Astrocyte (in vitro differentiated cells and primary cell): ENCODE data around the gene TBKBP1. TPM values are rescaled to one million over a fixed set of nuclear protein-coding genes. Genes with fewer than 3 reads are reported as not detected.

ENCODE experiments used
- DNase-seq: peaks from one replicate; pipeline ENCODE4 v3.0.0-alpha.2; 2010; ENCODE audit warnings: low read depth
- FAIRE-seq: peaks from 2 replicates; lab custom pipeline; 2011; peaks lifted over from hg19 to GRCh38; lab: Jason Lieb, UNC
- H2AFZ ChIP-seq: 2 replicates; pipeline ENCODE4 v1.6.0; 2012; ENCODE audit warnings: low read depth, low read length, inconsistent platforms
- H3K27ac ChIP-seq: 2 replicates; pipeline ENCODE4 v1.5.1; 2011; ENCODE audit warnings: low read depth, low read length, inconsistent platforms
- H3K27me3 ChIP-seq: 2 replicates; pipeline ENCODE4 v1.6.0; 2011; ENCODE audit warnings: low read length, inconsistent platforms; ENCODE audit not compliant: insufficient read depth
- H3K36me3 ChIP-seq: 2 replicates; pipeline ENCODE4 v1.5.1; 2011; ENCODE audit warnings: low read length, inconsistent platforms; ENCODE audit not compliant: insufficient read depth
- H3K4me1 ChIP-seq: 2 replicates; pipeline ENCODE4 v1.5.1; 2011; ENCODE audit warnings: low read length, inconsistent platforms; ENCODE audit not compliant: insufficient read depth
- H3K4me2 ChIP-seq: 2 replicates; pipeline ENCODE4 v1.6.0; 2012; ENCODE audit warnings: low read length, inconsistent platforms
- H3K4me3 ChIP-seq: 2 replicates; pipeline ENCODE4 v1.5.1; 2011; ENCODE audit warnings: low read depth, mild to moderate bottlenecking, low read length, inconsistent platforms; ENCODE audit not compliant: insufficient read depth
- H3K79me2 ChIP-seq: 2 replicates; pipeline ENCODE4 v1.6.0; 2012; ENCODE audit warnings: mild to moderate bottlenecking, low read length, inconsistent platforms; ENCODE audit not compliant: insufficient read depth
- H3K9ac ChIP-seq: 2 replicates; pipeline ENCODE4 v1.6.0; 2012; ENCODE audit warnings: mild to moderate bottlenecking, low read length, inconsistent platforms
- H3K9me3 ChIP-seq: 2 replicates; pipeline ENCODE4 v1.5.1; 2012; ENCODE audit warnings: low read depth, mild to moderate bottlenecking, low read length, inconsistent platforms; ENCODE audit not compliant: insufficient read depth
- H4K20me1 ChIP-seq: 2 replicates; pipeline ENCODE4 v1.6.0; 2012; ENCODE audit warnings: low read length, inconsistent platforms; ENCODE audit not compliant: insufficient read depth
- H3K27ac Mint-ChIP-seq: one replicate; pipeline ENCODE4 v1.8.0; 2021; ENCODE audit warnings: mild to moderate bottlenecking, mixed read lengths; ENCODE audit not compliant: unreplicated experiment
- H3K27me3 Mint-ChIP-seq: one replicate; pipeline ENCODE4 v1.8.0; 2021; ENCODE audit warnings: low read depth, mixed read lengths; ENCODE audit not compliant: unreplicated experiment
- H3K36me3 Mint-ChIP-seq: one replicate; pipeline ENCODE4 v1.8.0; 2021; ENCODE audit warnings: low read depth, mixed read lengths; ENCODE audit not compliant: unreplicated experiment
- H3K4me1 Mint-ChIP-seq: one replicate; pipeline ENCODE4 v1.8.0; 2021; ENCODE audit warnings: low read depth, mixed read lengths; ENCODE audit not compliant: unreplicated experiment
- H3K4me3 Mint-ChIP-seq: one replicate; pipeline ENCODE4 v1.8.0; 2021; ENCODE audit warnings: mild to moderate bottlenecking, moderate library complexity, mixed read lengths; ENCODE audit not compliant: unreplicated experiment
- H3K9me3 Mint-ChIP-seq: one replicate; pipeline ENCODE4 v1.8.0; 2021; ENCODE audit warnings: mild to moderate bottlenecking, mixed read lengths; ENCODE audit not compliant: unreplicated experiment
- EZH2 ChIP-seq: IDR thresholded peaks from 2 replicates; pipeline ENCODE4 v1.6.1; 2012; ENCODE audit warnings: mild to moderate bottlenecking, low read length, inconsistent platforms; ENCODE audit not compliant: insufficient read depth
- total RNA-seq: library from RNA; stranded (reverse); gene quantifications from 2 replicates; pipeline ENCODE4 v1.2.1, GENCODE V29; 2021
- TF ChIP-seq, protein P1 (sequence below): IDR thresholded peaks from 2 replicates; pipeline ENCODE4 v1.5.1; 2011; ENCODE audit warnings: low read depth, mild to moderate bottlenecking, inconsistent platforms, low read length, moderate library complexity; ENCODE audit not compliant: insufficient read depth

TBKBP1 gene
- total RNA-seq, 1 donor from 2014 or later, result 26.7 TPM

DNA sequence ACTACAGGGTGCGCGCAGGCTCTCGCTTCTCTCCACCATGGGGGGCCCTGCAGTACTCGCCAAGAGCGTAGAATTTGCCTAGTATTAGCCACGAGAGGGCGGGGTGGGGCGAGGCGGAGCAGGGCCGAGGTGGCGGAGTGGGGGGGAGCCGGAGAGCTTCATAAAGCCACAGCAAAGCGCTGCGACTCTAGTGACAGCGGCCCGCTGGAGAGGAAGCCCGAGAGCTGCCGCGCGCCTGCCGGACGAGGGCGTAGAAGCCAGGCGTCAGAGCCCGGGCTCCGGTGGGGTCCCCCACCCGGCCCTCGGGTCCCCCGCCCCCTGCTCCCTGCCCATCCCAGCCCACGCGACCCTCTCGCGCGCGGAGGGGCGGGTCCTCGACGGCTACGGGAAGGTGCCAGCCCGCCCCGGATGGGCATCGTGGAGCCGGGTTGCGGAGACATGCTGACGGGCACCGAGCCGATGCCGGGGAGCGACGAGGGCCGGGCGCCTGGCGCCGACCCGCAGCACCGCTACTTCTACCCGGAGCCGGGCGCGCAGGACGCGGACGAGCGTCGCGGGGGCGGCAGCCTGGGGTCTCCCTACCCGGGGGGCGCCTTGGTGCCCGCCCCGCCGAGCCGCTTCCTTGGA, 39.2 kb downstream of the TBKBP1 start, which contains the start of gene TBX21:
Gene TBX21 (plus strand): TSS at position 190 of the 627 bp plus-strand sequence. CDS start 219 bp downstream, at position 409.
- Mint-ChIP-seq H3K36me3 (peaks cover 2% of the 10 kb centered on the region), H3K9me3 (no peaks in the 10 kb centered on the region), H3K4me1 (no peaks in the 10 kb centered on the region), H3K27me3 (peaks cover 79% of the 10 kb centered on the region), H3K27ac (no peak within 1 kb of the TSS), H3K4me3 (peak within 1 kb of the TSS; percentile 66)
- Histone ChIP-seq H3K4me3 (no peak within 1 kb of the TSS), H3K27ac (no peak within 1 kb of the TSS), H3K4me1 (no peaks in the 10 kb centered on the region), H3K9me3 (no peaks in the 10 kb centered on the region), H3K9ac (no peak within 1 kb of the TSS), H3K4me2 (peak within 1 kb of the TSS; percentile 52), H2AFZ (no peak within 1 kb of the TSS), H3K36me3 (no peaks in the 10 kb centered on the region), H3K27me3 (peaks cover 78% of the 10 kb centered on the region), H4K20me1 (peaks cover 8% of the 10 kb centered on the region), H3K79me2 (no peaks in the 10 kb centered on the region)
- TF ChIP-seq EZH2, result peak; percentile 91
- TF ChIP-seq, protein P1, sequence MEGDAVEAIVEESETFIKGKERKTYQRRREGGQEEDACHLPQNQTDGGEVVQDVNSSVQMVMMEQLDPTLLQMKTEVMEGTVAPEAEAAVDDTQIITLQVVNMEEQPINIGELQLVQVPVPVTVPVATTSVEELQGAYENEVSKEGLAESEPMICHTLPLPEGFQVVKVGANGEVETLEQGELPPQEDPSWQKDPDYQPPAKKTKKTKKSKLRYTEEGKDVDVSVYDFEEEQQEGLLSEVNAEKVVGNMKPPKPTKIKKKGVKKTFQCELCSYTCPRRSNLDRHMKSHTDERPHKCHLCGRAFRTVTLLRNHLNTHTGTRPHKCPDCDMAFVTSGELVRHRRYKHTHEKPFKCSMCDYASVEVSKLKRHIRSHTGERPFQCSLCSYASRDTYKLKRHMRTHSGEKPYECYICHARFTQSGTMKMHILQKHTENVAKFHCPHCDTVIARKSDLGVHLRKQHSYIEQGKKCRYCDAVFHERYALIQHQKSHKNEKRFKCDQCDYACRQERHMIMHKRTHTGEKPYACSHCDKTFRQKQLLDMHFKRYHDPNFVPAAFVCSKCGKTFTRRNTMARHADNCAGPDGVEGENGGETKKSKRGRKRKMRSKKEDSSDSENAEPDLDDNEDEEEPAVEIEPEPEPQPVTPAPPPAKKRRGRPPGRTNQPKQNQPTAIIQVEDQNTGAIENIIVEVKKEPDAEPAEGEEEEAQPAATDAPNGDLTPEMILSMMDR, result no peak
- FAIRE-seq (no peak), DNase-seq (no peak)

DNA sequence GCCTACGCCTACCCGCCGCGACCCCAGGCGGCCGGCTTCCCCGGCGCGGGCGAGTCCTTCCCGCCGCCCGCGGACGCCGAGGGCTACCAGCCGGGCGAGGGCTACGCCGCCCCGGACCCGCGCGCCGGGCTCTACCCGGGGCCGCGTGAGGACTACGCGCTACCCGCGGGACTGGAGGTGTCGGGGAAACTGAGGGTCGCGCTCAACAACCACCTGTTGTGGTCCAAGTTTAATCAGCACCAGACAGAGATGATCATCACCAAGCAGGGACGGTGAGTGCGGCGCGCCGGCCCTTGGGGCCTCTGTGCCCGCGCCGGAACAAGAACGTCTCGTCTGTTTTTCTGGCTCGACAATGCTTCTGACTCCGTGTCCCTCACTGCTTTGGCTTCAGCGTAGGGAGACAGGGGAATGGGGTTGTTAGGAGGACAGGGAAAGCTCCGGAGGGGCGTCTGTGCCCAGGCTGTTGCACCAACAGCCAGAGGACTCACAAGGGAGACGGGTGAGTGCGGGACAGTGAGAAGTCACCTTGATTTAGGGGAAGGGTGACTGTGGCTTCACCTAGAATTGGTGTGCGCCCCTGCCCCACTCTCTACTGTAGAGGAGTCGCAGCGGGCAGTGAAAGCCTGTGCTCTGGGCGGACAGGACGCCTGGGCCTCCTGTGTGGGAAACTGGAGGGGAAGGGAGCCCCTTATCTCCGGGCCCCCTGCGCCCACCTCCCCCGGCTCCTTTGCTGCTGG, 39.9 kb downstream of the TBKBP1 start:
- peak; percentile 71 for TF ChIP-seq EZH2
- TF ChIP-seq, protein P1, result no peak
- DNase-seq (no peak), FAIRE-seq (no peak)
- H3K9me3 ChIP-seq, result no peaks in the 10 kb centered on the region
- no peaks in the 10 kb centered on the region for H3K36me3 ChIP-seq
- Mint-ChIP-seq H3K27me3 (peaks cover 76% of the 10 kb centered on the region), H3K36me3 (peaks cover 2% of the 10 kb centered on the region), H3K4me1 (no peaks in the 10 kb centered on the region), H3K9me3 (no peaks in the 10 kb centered on the region), H3K27ac (no peak overlapping the region), H3K4me3 (no peak overlapping the region)
- H3K4me3 ChIP-seq, result no peak overlapping the region
- no peak overlapping the region for H3K27ac ChIP-seq
- no peaks in the 10 kb centered on the region for H3K79me2 ChIP-seq
- H3K4me1 ChIP-seq, result no peaks in the 10 kb centered on the region
- peak overlapping the region; percentile 52 for H3K4me2 ChIP-seq
- H4K20me1 ChIP-seq, result peaks cover 8% of the 10 kb centered on the region
- no peak overlapping the region for H3K9ac ChIP-seq
- peaks cover 71% of the 10 kb centered on the region for H3K27me3 ChIP-seq
- H2AFZ ChIP-seq, result no peak overlapping the region

DNA sequence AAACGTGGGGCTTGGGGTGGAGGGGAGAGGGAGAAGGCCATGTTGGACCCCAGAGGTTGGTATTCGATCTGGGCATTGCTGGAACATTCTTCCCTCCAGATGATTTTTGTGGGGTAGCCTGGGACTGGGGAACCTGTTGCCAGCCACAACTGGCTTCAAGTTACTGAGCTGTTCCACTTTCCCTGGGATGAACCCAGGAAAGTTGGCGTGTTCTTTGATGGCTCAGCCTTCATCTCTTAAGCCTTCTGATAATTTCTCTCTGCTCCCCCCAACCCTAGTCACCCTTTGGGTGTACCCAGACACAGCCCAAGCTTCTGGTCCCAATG, 41.1 kb downstream of the TBKBP1 start:
- Histone ChIP-seq H3K4me3 (no peak overlapping the region), H2AFZ (no peak overlapping the region), H3K9ac (no peak overlapping the region), H3K36me3 (no peaks in the 10 kb centered on the region), H4K20me1 (peaks cover 8% of the 10 kb centered on the region), H3K4me1 (no peaks in the 10 kb centered on the region), H3K79me2 (no peaks in the 10 kb centered on the region), H3K27ac (no peak overlapping the region), H3K4me2 (no peak overlapping the region), H3K9me3 (no peaks in the 10 kb centered on the region), H3K27me3 (peaks cover 64% of the 10 kb centered on the region)
- H3K4me3 Mint-ChIP-seq, result no peak overlapping the region
- DNase-seq (no peak), FAIRE-seq (no peak)
- TF ChIP-seq, protein P1, result no peak
- no peak for TF ChIP-seq EZH2
- peaks cover 72% of the 10 kb centered on the region for H3K27me3 Mint-ChIP-seq
- H3K27ac Mint-ChIP-seq, result no peak overlapping the region
- H3K9me3 Mint-ChIP-seq, result no peaks in the 10 kb centered on the region
- no peaks in the 10 kb centered on the region for H3K4me1 Mint-ChIP-seq
- peaks cover 2% of the 10 kb centered on the region for H3K36me3 Mint-ChIP-seq
